Measurements from ENCODE around the gene TIAM2.
"Not testable (repeated sequence)": the region's sequence is repeated elsewhere in the genome, so short reads cannot be mapped to it uniquely, and the experiment has no call there.

Gene TIAM2

DNA sequence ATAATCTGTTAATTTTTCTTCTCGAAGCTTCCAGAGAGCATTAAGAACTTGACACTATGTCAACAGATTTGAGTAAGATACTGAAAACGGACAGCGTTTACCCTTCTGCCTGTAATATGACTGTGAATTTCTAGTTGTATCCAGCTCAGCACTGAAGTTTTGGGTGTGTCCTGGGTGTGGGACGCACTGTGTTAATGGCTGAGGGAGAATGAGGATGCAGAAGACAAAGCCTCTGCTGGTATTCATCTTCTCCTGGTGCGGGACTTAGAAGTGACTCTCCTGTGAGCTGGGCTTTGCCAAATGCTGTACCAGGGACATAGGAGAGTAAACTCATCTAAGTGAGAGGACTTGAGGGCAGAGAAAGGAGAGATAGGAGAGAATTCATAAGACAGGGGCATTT is 178.4 kb downstream of the TIAM2 start:
- no peak for DNase-seq

DNA sequence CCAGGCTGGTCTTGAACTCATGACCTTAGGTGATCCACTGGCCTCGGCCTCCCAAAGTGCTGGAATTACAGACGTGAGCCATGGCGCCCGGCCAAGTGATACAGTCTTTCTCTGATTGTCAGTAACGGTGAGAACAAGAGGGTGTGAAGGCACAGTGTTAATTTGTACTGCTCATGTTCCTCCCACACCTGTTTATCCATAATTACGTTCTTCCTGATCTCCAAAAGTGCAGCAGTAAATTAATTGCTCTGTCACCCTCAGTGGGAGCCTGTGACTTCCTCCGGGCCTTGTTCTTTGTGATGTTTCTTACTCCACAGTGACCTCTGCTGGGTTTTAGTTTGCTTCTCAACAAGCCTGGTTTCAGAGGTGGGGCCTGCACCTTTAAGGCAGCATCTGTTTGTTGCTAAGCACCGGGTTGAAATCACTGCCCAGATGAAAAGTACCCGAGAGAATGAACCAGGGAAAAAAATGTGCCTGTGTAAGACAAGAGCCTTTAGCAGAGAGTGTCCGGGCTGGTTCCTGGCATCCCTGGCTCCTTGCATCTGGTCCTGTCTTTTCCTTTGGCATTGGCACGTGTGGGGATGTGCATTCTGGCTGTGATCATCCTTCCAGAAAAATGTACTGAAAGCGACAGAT is 179.6 kb downstream of the TIAM2 start:
- peak; percentile 64 to 81 for DNase-seq

DNA sequence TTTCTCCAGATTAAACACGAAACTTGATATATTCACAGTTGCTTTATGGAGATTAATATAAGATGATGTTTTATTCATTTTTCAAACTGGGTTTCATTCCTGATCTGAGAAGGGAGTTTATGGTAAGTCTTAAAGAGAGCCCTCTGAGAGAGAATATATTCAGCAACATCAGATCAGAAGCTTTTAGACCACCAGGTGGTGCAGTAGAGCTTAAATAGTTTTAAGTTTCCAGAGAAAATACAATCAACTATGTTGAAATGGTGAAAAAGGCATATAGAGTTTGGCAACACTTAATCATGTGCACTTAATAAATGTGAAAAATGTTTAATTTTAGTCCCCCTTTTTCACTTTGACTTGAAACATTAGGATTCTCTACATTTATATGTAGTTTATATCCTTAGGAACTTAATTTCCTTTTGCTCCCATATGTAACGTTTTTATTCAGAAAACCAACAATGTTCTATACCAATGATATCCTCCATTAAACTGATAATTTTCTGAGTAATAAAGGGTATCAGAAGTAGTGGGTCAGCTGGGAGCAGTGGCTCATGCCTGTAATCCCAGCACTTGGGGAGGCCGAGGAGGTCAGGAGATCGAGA is 182.3 kb downstream of the TIAM2 start:
- DNase-seq, result peak in 1 of 2 donors; percentile 64

DNA sequence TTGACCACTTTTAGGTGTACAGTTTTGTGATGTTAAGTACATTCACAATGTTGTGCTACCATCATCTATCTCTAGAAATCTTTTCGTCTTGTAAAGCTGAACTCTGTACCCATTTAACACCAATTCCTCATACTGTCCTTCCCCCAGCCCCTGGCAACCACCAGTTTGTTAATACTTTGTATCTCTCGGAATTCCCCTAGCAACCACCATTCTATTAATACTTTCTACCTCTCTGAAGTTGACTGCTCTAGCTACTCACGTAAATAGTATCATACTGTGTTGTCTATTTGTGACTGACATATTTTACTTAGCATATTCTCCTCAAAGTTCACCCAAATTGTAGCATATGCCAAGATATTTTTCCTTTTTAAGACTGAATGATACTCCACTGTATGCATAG is 186.4 kb downstream of the TIAM2 start:
- peak; percentile 17 to 36 for DNase-seq

DNA sequence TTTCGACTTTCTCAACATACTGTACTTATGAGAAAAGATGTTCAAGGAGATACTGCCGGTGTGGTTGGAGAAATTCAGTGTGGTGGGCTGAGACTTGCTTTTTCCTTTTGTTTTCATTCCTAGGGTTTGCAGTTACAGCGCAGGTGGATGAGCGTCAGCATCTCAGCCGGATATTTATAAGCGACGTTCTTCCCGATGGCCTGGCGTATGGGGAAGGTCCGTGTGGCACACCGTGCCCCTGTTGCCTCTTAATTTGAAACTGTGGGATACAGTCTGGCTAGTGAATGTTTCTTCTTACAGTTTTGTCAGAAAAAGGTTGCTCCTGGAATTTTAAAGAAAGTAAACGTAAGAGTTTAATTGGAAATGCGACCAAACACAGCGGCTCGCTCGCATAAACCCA is 187.0 kb downstream of the TIAM2 start:
- DNase-seq, result no peak

DNA sequence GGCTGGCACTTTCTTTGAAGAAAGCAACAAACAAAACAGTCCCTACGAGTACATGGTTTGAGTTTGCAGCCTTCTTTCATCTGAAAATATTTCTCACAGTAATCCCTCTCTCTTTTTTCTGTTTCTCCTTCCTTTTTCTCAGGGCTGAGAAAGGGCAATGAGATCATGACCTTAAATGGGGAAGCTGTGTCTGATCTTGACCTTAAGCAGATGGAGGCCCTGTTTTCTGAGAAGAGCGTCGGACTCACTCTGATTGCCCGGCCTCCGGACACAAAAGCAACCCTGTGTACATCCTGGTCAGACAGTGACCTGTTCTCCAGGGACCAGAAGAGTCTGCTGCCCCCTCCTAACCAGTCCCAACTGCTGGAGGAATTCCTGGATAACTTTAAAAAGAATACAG is 188.0 kb downstream of the TIAM2 start:
- no peak for DNase-seq

DNA sequence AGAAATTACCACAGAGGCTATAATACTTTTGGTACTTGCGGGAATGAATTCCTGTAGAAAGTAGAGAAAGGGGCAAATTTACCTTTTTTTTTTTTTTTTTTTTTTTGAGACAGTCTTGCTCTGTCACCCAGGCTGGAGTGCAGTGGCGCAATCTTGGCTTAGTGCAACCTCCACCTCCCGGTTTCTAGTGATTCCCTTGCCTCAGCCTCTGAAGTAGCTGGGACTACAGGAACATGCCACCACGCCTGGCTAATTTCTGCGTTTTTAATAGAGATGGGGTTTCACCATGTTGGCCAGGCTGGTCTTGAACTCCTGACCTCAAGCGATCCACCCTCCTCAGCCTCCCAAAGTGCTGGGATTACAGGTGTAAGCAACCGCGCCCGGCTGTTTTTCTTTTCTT is 189.9 kb downstream of the TIAM2 start:
- not testable (repeated sequence) for DNase-seq

DNA sequence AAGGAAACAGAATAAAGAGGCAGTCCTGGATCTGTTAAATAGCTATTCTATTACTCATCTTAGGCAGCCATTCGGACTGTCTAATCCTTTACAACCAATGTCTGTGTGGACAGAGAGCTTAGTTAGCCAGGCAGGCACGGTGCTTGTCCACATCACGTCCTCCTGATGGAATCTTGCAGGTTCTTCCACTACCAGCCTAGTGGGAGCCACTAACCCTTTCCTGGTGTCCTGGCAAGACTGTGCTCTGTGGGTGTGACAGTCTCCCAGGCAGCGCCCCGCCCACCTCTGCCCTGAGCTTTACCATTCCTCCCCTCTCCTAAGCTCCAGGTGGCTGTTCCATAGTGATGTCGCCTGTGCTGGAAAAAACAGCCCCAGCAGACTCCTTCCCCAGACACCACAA is 190.4 kb downstream of the TIAM2 start:
- no peak for DNase-seq

DNA sequence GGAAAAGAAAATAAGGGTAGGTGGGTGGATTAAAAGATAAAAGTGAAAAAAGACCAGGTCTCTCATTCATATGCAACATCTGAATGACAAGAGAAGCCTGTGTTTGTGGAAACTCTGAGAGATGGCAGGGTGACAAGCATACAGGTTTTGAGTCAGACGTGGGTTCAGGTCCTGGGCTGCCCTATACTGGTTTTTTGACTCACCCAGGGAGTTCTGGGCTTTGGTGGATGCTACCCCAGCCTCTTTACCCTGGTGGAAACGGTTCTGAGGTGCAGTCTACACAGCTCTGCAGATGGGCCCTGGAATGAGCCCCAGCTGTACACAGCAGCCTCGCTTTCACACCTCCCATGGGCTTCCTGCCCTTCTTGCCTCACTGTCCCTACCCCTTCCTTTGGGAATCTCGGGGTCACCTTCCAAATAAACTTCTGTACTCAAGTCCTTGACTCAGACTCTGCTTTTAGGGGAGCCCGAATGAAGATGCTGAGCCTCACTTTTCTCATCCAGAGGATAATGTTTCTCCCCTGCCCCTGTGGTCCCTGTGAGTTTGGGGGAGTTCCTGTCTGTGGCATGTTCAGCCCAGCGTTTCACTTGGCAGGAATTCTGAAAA is 191.0 kb downstream of the TIAM2 start:
- no peak for DNase-seq

DNA sequence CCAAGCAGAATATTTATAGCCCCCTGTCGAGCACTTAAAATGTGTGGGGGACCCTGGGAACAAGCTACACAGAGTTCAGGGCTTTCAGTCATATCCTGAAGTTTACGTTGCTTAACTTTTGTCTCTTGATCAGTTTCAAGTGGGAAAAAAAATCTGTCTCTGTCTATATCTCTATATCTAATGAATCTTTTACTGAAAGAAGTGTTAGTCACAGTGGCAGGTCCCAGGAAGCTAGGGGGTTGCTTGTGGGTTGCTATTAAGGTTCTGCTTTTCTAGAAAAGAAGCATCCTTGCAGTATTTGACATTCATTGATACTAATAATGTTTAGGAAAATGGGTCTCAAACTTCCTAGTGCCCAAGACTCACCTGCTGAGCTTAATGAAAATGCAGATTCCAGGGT is 192.0 kb downstream of the TIAM2 start:
- no peak for DNase-seq

DNA sequence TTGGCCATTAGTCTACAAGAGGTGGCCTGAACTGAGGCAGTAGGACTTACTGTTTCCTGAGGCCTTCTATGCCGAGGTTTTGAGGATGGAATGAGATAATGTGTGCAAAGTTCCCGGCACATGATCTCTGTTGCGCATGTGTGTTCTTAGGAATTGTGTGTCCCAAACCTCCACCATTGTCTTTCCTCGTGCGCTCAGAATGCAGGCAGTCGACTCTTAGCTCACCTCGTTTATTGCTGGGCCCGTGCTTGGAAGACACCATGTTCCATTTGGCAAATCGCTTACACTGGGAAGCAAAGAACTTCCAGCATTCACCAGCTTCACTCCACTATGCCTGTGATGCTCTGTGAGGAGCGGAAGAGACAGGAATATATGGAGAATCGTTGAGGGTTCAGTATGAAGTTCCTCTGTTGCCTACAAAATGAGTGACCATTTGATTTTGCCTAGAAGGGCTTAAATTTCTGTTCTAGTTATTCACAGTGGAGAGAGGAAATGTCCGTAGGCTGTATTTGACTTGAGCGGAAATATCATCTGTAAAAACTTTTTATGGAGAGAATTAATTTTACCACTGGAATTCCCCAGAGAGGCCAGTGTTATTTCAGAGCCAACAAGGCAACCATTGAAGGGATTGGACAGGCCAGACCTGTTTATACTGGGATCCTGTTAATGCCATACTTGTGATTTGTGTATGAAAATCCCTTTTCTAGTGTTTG is 193.0 kb downstream of the TIAM2 start:
- DNase-seq, result no peak

DNA sequence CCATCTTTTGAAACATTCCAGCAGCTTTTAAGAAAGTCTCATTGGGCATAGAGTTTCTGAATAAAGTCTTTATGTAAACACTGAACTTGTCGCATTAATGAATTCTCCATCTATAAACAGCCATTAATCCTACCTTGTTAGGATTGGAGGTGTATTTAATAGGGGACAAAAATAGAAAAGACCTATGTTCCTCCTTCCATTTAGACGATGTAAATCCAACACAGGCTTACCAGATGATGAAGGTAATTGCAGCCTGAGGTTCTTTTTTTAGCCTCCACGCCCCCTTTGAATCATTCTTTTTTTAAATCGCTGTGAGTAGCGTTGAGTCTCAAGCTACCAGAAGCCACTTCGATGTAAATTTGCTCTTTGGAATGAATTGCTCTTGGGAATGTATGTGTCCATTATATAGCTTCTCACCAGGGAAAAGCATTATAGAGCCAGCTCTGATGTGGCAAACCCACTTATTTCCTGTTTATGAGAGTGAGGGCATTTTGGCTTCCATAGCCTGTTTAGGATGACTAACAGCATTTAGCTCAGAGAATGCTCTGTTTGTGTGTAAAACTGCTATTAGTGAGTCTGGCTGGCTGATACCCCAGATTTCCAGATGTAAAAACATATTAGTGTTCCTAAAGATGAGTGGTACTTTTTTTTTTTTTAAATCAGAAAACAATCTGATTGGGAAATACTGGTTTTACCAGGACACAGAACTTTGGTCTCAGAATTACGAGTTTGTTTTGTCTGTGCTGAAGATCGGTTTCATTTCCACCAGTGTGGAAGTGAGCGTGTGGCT is 193.8 kb downstream of the TIAM2 start:
- DNase-seq, result peak in 1 of 2 donors; percentile 28

DNA sequence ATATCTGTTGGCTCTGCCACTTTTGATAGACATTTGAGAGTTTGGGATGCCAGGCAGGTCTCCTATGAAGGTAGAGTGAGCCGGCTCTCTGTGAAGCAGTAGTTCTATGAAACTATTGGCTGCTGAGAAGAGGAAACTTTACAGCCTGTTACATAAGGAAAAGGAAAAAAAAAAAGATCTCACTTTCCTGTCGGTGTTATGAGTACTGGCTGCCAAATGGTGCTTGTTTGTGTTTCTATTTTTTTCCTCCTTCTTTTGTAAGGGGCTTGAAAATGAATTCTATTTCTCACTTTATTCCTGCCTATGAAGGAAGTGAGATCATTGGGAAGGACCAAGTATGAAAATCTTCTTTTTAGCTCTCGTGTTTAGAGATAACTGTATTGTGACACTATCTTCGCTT is 195.6 kb downstream of the TIAM2 start:
- DNase-seq, result no peak

DNA sequence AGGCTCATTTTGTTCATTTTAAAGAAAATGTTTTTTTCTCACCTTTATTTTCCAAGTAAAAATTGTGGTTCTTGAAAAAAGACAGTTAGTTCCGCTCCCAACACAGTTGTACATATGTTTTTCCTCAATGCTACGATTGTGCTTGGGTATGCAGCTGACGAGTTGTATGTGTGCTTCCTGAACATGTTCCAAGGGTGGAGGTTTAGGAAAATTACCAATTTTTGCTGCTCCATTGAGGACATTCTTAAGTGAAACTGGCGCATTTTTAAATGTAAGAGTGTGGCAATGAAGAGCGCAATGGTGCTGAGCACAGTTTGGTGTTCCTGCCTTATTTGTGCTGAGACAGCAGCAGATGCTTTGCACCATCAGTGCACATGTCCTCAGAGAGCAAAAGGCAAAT is 198.4 kb downstream of the TIAM2 start:
- DNase-seq, result no peak

DNA sequence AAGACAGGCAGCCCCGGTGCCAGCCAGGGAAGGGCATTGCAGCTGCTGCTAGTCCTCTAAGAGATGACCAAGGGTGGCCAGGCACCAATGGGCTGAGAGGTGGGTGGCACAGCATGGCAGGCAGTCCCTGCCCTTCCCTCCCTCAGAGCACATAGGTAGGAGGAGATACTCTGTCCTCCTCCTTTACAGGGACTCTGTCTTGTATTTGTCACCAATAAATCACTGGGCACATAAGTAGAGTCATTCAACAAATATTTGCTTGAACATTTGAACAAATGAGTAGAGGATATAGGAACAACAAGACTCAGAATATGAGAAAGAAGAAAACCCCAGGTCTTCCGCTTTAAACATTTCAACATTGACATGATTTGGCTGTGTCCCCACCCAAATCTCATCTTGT is 199.3 kb downstream of the TIAM2 start:
- no peak for DNase-seq

DNA sequence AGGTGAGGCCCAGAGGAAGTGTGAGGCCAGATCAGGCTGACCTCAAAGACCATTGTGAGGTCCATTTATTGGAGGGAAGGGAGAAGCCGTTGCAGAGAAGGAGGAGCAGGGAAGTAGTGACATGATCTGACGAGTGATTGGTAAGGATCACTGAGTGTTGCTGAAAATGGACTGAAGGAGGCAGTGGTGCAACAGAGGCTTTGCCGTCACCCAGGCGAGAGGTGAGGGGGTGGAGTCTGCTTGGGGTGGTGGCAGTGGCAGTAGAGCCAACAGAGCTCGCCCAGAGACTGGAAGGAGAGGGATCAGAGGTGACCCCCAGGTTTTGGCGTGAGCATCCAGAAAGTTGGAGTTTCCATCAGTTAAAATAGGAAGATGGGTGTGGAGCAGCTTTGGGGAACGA is 200.8 kb downstream of the TIAM2 start:
- DNase-seq, result no peak

DNA sequence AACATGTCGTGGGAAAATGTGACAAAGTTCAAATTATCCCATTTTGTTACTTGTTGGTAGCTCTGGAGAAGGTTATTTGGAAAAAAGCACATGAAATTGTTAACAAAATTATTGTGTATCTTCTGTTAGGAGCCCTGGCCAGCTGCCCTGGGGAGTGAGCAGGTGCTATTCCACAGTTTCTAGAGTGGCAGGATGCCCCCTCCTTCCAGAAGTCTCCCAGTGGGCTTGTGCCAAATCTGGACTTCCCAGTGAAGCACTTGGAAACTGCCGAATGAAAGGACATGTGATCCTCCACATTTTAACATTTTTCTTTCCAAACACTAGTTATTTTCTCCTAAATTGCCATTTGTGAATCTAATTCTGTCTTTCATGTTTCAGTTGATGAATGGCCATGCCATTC is 201.8 kb downstream of the TIAM2 start:
- DNase-seq, result no peak

DNA sequence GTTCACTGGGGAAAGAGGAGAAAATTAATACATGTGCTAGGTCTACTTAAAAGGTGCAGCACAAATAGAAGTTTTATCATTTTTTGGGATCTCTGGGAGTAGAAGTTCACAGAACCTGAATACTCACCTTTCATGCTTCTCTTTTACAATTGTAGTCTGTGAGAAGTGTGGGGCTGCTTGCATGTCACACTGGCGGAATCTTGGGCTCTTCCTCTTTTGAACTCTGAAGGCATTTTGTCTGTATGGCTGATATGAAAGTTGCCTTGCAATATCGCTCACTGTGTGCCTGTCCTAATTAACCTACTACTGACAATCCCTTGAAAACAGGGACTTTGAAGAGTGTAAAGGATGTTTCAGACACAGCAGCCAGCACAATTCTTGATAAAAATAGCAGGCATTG is 202.8 kb downstream of the TIAM2 start:
- no peak for DNase-seq

DNA sequence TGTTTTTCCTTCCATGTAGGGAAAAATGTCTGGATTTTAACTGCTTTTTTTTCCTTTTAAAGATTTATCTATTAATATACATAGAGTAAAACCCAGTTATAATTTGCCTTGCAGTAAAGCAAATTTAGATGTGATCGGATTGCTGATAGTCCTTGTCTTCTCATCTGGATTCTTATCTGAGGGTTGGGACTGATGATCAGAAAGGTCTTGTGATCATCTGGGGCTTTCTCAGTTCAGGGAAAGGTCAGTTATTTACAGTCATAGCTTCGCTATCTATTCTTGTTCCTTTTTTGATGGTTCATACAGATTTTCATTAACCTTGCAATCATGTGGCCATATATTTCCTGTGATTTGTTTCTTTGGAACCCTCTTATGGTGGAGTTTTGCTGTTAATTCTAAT is 204.9 kb downstream of the TIAM2 start:
- DNase-seq, result no peak

DNA sequence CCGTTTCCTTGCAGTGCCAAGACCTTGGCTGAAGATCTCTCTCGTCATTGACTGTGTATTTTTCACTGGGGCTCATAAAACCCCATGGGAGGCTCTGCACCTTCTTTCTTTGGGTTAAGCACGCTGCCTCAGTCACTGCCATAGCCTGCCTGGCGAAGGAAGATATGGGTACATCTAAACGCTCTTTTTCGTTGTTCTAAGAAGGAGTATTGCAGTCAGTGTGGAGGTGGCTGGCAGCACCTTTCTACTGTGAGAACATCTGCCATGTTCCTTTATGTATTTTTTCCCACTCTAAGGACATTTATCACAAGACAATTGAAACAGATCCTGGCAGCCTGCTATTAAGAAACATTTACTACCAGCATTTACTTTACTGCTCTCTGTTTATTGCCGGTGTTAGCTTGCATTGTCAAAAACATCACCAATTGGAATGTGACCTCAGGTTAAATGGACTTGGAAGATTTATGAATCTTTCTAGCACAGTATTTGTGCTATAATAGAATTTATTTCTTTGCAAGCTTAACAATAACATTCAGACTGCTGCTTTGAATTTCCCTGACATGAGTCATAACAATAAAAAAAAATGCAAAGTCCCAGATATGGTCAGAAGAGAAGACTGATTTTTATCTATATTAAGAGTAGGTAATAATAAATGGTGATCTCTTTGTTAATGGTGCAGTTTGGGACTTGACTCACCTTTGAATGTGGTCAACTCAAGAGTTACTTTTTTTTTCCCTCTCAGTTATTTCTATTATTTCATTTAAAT is 206.5 kb downstream of the TIAM2 start:
- DNase-seq, result no peak

DNA sequence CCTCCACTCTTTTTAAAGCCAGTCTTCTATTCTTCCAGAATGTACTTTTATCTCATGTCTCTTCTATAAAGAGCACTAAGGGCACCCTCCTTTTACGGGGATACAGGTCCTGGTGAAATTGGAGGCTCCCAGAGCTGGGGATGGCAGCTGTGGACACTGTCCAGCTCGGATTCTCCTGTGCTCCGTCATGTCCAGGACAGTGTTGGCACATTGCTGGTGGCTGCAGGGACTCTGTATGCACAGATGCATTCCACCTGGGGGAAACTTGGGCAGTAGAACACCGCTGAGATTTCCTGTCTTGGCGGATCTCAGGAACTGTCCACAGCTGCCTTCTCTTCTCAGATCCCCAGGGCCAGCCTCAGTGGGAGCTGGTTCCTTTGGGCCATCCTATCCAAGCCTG is 212.1 kb downstream of the TIAM2 start:
- no peak for DNase-seq

DNA sequence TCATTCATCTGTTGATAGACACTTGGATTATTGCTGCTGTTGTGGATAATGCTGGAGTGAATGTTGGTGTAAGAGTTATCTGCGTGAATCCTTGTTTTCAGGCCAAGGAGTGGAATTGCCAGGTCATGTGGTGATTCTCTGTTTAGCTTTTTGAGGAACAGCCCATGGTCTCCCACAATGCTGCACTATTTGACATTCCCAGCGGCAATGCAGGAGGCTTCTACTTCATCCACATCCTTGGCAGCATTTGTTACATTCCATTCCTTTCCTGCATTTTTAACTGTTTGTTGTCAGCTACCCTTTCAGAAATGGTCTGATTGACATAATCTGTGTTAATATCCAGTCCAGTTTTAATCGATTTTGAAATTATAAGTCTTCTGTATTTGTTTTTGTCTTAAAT is 217.0 kb downstream of the TIAM2 start:
- DNase-seq, result no peak
